OCI-LY1 (cell line): ENCODE measurements around the gene STT3B.
A peak's percentile ranks its signal among the peaks of the same experiment; 100 is the strongest.

Experiments
- H2AFZ ChIP-seq: fragments of 200-600 bp; sonication (generic), shearing (Covaris generic); 2 replicates; pipeline ENCODE4 v1.6.0; 2014; ENCODE audit warnings: antibody characterized with exemption, mild to moderate bottlenecking, low read length
- H3F3A ChIP-seq: fragments of 200-600 bp; sonication (generic), shearing (Covaris generic); 2 replicates; pipeline ENCODE4 v1.6.0; 2014; ENCODE audit warnings: mild to moderate bottlenecking, antibody characterized with exemption, low read length, moderate library complexity; ENCODE audit not compliant: insufficient read depth
- H3K27ac ChIP-seq: fragments of 200-600 bp; sonication (generic); 2 replicates; pipeline ENCODE4 v1.5.1; 2014; ENCODE audit warnings: low read length, mixed run types, mild to moderate bottlenecking, low read depth; ENCODE audit not compliant: poor library complexity, severe bottlenecking
- H3K27me3 ChIP-seq: fragments of 200-600 bp; sonication (generic); 2 replicates; pipeline ENCODE4 v1.6.0; 2014; ENCODE audit warnings: antibody characterized with exemption, mild to moderate bottlenecking, low read length, moderate library complexity; ENCODE audit not compliant: insufficient read depth
- H3K36me3 ChIP-seq: fragments of 200-600 bp; sonication (generic); 2 replicates; pipeline ENCODE4 v1.6.1; 2014; ENCODE audit warnings: mild to moderate bottlenecking, antibody characterized with exemption, low read length, moderate library complexity, mixed read lengths; ENCODE audit not compliant: insufficient read depth
- H3K4me1 ChIP-seq: fragments of 200-600 bp; sonication (generic); 2 replicates; pipeline ENCODE4 v1.5.1; 2014; ENCODE audit warnings: mild to moderate bottlenecking, low read length, moderate library complexity; ENCODE audit not compliant: insufficient read depth, severe bottlenecking
- H3K4me2 ChIP-seq: fragments of 200-600 bp; sonication (generic), shearing (Covaris generic); 2 replicates; pipeline ENCODE4 v1.6.1; 2014; ENCODE audit warnings: low read length
- H3K4me3 ChIP-seq: fragments of 200-600 bp; sonication (generic); 2 replicates; pipeline ENCODE4 v1.5.1; 2014; ENCODE audit warnings: low read length, low read depth, mild to moderate bottlenecking, mixed read lengths; ENCODE audit not compliant: poor library complexity, severe bottlenecking
- H3K79me2 ChIP-seq: fragments of 200-600 bp; shearing (Covaris generic); 2 replicates; pipeline ENCODE4 v1.6.1; 2016; ENCODE audit warnings: mixed run types, low read length, mixed read lengths; ENCODE audit not compliant: insufficient read depth
- H3K9ac ChIP-seq: fragments of 200-600 bp; sonication (generic), shearing (Covaris generic); 2 replicates; pipeline ENCODE4 v1.6.1; 2014; ENCODE audit warnings: mild to moderate bottlenecking, low read length, mixed read lengths
- H3K9me2 ChIP-seq: fragments of 200-600 bp; sonication (generic), shearing (Covaris generic); 2 replicates; pipeline ENCODE4 v1.6.1; 2014; ENCODE audit warnings: low read depth, mild to moderate bottlenecking, low read length, mixed read lengths
- H3K9me3 ChIP-seq: fragments of 200-600 bp; shearing (Covaris generic); 2 replicates; pipeline ENCODE4 v1.6.1; 2014; ENCODE audit warnings: low read length, mixed read lengths
- H4K20me1 ChIP-seq: fragments of 200-600 bp; sonication (generic), shearing (Covaris generic); 2 replicates; pipeline ENCODE4 v1.6.0; 2016; ENCODE audit warnings: mild to moderate bottlenecking, low read length; ENCODE audit not compliant: insufficient read depth
- EZH2 ChIP-seq: fragments of 200-600 bp; sonication (generic), shearing (Covaris generic); IDR thresholded peaks from 2 replicates; pipeline ENCODE4 v1.8.0; 2017; ENCODE audit warnings: borderline replicate concordance, mixed run types, mild to moderate bottlenecking, antibody characterized with exemption, low read length, moderate library complexity, mixed read lengths
- TF ChIP-seq, protein P1 (sequence below): fragments of 200-600 bp; sonication (generic), shearing (Covaris generic); IDR thresholded peaks from 2 replicates; pipeline ENCODE4 v1.5.1; 2017; ENCODE audit warnings: mild to moderate bottlenecking, antibody characterized with exemption, low read length, moderate library complexity, mixed read lengths

STT3B gene

DNA sequence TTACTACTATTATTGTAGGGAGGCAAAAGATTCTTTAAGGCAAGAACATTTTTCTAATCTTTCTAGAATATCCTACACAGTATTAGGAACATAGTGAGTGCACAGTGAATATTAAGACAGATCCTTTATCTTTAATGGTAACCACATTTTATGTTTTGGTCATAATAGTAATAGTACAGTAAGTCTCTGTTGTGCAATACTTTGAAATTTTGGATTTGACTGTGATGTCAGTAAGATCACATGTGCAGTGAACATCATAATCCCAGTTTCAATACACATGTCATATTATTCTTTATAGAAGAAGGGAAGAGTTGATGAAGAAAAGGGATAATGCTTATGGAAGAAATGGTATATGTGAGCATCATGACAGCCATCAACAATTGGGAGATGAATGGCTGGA is 10.7 kb downstream of the STT3B start:
- no peak overlapping the region for H2AFZ ChIP-seq
- H3K9ac ChIP-seq = no peak overlapping the region
- no peak overlapping the region for H3K4me3 ChIP-seq
- H3K9me2 ChIP-seq = no peaks in the 10 kb centered on the region
- H3K27ac ChIP-seq = no peak overlapping the region
- H3K27me3 ChIP-seq = no peaks in the 10 kb centered on the region
- H4K20me1 ChIP-seq = 0 out of 2 replicates have a peak, but pooled peaks cover 2% of the 10 kb centered on the region
- H3K9me3 ChIP-seq = no peaks in the 10 kb centered on the region
- H3K79me2 ChIP-seq = peaks cover 100% of the 10 kb centered on the region
- H3K4me2 ChIP-seq = no peak overlapping the region
- H3F3A ChIP-seq = no peaks in the 10 kb centered on the region
- peaks cover 55% of the 10 kb centered on the region for H3K4me1 ChIP-seq
- TF ChIP-seq, protein P1, sequence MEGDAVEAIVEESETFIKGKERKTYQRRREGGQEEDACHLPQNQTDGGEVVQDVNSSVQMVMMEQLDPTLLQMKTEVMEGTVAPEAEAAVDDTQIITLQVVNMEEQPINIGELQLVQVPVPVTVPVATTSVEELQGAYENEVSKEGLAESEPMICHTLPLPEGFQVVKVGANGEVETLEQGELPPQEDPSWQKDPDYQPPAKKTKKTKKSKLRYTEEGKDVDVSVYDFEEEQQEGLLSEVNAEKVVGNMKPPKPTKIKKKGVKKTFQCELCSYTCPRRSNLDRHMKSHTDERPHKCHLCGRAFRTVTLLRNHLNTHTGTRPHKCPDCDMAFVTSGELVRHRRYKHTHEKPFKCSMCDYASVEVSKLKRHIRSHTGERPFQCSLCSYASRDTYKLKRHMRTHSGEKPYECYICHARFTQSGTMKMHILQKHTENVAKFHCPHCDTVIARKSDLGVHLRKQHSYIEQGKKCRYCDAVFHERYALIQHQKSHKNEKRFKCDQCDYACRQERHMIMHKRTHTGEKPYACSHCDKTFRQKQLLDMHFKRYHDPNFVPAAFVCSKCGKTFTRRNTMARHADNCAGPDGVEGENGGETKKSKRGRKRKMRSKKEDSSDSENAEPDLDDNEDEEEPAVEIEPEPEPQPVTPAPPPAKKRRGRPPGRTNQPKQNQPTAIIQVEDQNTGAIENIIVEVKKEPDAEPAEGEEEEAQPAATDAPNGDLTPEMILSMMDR = no peak
- TF ChIP-seq EZH2 = no peak
- peaks cover 25% of the 10 kb centered on the region for H3K36me3 ChIP-seq

- Histone ChIP-seq H3K36me3 (peaks cover 18% of the 10 kb centered on the region), H3K4me3 (no peak overlapping the region), H3K9ac (no peak overlapping the region), H3F3A (no peaks in the 10 kb centered on the region), H3K4me2 (peak overlapping the region; percentile 21; the same call in 1 of the 2 replicates), H3K9me3 (no peaks in the 10 kb centered on the region), H4K20me1 (0 out of 2 replicates have a peak, but pooled peaks cover 2% of the 10 kb centered on the region), H2AFZ (no peak overlapping the region), H3K4me1 (peaks cover 60% of the 10 kb centered on the region), H3K9me2 (no peaks in the 10 kb centered on the region), H3K27ac (no peak overlapping the region), H3K27me3 (no peaks in the 10 kb centered on the region), H3K79me2 (peaks cover 100% of the 10 kb centered on the region)
- no peak for TF ChIP-seq EZH2
- TF ChIP-seq, protein P1 = no peak
These were observed 11.9 kb downstream of the STT3B start for GRCh38 chr3:31544634-31545033.

DNA sequence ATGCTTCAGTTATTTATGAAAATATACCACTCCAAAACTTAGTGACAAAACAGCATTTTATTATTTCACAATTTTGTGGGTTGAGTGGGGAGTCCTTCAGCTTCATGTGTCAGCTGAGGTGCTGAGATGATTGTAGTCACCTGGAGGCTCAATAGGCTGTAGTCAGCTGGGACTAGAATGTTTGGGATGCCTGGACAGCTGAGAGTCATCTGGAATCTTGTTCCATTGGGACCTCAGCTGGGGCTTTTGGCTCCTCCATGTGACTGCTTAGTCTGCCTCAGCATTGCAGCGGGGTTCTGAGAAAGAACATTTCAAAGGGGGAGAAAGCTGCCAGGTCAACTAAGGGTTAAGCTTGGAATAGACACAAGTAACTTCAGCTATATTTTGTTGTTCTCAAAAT is 13.4 kb downstream of the STT3B start:
- no peaks in the 10 kb centered on the region for H3K27me3 ChIP-seq
- H3K36me3 ChIP-seq = peaks cover 15% of the 10 kb centered on the region
- 0 out of 2 replicates have a peak, but pooled peaks cover 2% of the 10 kb centered on the region for H4K20me1 ChIP-seq
- H3K79me2 ChIP-seq = peaks cover 100% of the 10 kb centered on the region
- no peaks in the 10 kb centered on the region for H3F3A ChIP-seq
- H3K27ac ChIP-seq = no peak overlapping the region
- 0 out of 2 replicates have a peak overlapping the region, but pooled peaks have one; percentile 0 for H3K4me2 ChIP-seq
- no peak overlapping the region for H2AFZ ChIP-seq
- TF ChIP-seq EZH2 = no peak
- TF ChIP-seq, protein P1 = no peak
- H3K4me3 ChIP-seq = no peak overlapping the region
- no peak overlapping the region; the same call in 1 of the 2 replicates for H3K9ac ChIP-seq
- peaks cover 70% of the 10 kb centered on the region for H3K4me1 ChIP-seq
- H3K9me3 ChIP-seq = no peaks in the 10 kb centered on the region
- H3K9me2 ChIP-seq = no peaks in the 10 kb centered on the region
